Occipital lobe (tissue), 2 donors: Measurements from ENCODE around the gene CPM. TPM values are rescaled to one million over a fixed set of nuclear protein-coding genes. Genes with fewer than 3 reads are reported as not detected.

Experiments used
- DNase-seq: peaks from one replicate; lab custom pipeline; 2025; lab: John Stamatoyannopoulos, UW
- total RNA-seq: library from RNA; depleted of rRNA; stranded (reverse); fragments of >200 nt; gene quantifications from one replicate; pipeline ENCODE4 v1.2.3, GENCODE V29; 2014

Gene CPM
- total RNA-seq, 1 donor from 2014 or later: 1.7 TPM

GRCh38 chr12:68956466-68956865 is 23.5 kb upstream of the CPM start:
- no peak for DNase-seq

DNA sequence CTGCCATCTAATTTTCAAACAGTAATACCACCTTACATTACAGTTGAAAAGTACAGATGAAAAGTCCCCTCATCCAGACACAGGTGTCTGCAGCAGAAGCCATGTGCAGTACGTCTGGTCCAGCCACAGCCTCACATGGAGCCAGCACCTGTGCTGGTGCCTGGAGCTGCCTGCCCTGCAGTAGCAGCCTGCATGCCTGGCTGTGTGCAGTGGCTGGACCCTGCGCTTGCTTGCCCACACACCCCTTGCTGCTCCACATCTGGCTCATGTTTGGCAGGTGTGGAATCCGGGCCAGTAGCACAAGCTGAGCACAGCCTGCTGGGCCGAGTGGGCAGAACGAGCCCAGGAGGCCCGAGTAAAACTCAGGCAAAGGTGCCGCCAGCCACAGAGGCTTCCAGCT is 21.8 kb upstream of the CPM start:
- no peak for DNase-seq

GRCh38 chr12:68953536-68953935 is 20.6 kb upstream of the CPM start:
- DNase-seq: no peak

DNA sequence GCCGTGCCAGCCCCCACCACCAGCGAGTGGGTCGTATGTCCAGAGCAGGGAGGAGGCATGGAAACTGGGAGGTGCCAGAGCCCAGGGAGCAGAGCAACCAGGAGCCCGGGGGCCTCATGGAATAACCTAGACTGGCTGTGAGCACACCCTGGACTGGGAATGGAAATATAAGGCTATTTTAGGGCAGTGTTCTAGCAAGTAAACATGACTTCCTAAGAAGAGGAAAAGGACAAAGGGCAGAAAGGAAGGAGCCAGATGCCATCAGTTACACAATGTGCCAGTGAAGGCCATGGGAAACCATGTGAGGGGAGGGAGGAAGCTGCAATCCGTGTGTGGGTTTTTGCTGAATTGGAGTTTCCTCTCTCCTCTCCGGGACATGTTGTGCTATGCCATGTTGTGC is 18.7 kb upstream of the CPM start:
- DNase-seq: no peak

DNA sequence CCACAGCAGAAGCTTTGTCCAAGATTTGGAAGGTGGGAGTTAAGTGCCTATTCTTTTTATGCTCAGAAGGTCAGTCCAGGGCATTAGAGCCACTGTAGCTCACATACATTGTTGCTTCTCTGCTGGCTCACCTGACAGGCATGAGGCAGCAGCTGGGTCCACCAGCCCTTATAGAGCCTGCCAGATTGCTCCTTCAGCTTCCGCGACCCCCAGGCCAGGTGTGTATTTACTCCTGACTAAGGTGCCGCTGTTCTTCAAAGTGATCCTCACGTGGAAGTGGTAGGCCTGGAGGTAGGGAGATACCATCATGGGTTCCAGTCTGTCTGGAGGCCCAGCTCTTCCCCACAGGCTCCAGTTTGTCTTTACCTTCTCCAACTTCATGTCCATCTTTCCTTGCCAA is 17.5 kb upstream of the CPM start:
- DNase-seq: no peak

DNA sequence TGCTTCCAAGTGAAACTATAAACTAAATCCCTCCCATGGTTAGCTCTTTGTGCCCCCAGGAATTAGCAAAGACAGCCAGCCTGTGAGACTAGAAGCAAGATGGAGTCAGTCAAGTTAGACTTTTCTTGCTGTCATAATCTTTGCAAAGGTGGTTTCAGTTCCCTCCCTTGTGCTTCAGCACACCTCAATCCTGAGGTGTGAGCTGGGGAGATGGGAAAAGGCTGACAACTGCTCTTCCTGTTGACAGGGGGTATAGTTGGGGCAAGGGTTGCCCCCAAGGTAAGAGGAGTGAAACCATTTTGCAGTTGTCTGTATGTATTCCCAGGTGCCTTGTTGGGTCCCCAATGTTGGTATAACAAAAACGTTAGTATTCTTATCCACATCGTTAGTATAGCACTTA is 12.3 kb upstream of the CPM start:
- no peak for DNase-seq

DNA sequence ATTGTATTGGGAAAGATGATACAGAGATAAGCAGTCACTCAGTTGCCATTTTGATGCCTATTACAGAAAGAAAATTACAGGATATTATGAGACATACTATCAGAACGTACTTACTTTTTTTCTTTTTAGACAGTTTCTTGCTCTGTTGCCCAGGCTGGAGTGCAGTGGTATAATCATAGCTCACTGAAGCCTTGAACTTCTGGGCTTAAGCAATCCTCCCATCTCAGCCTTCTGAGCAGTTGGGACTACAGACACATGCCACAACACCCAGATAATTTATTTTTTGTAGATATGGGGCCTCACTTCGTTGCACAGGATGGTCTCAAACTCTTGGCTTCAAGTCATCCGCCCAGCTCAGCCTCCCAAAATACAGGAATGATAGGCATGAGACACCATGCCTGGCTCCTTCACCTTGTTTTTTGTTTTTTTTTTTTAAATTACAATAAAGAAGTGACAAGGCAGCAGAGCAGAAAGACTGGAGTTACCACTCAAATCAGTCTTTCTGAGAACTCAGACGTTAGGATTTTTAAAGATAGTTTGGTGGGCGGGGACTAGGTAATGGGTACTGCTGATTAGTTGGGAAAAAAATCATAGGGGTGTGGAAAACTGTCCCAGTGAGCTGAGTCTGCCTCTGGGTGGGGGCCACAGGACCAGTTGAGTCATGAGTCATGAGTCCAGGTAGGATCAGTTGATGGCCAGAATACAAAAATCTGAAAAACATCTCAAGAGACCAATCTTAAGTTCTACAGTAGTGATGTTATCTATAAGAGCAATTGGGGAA is 11.5 kb upstream of the CPM start:
- no peak for DNase-seq

DNA sequence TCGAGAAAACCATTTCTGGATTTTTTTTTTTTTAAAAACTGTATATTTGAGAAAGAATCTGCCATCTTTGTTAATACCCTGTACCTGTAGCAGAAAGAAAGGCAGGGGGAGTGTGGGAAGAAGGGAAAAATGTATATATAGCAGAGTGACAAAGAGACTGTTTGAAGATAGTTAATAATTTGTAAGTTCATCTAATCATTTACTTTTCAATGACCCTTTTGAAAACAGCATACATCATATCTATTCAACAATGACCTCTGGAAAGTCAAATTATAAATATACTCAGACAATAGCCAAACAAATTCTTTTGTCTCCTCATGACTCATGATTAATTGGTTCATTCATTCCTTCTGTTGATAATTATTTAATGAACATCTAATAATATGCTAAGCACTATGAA is 10.9 kb upstream of the CPM start:
- no peak for DNase-seq

- DNase-seq: no peak
Observed at GRCh38 chr12:68940731-68941130, 7.8 kb upstream of the CPM start.

- no peak for DNase-seq
Observed at GRCh38 chr12:68939505-68939904, 6.5 kb upstream of the CPM start.

GRCh38 chr12:68934392-68934791 is 1.4 kb upstream of the CPM start:
- no peak for DNase-seq

DNA sequence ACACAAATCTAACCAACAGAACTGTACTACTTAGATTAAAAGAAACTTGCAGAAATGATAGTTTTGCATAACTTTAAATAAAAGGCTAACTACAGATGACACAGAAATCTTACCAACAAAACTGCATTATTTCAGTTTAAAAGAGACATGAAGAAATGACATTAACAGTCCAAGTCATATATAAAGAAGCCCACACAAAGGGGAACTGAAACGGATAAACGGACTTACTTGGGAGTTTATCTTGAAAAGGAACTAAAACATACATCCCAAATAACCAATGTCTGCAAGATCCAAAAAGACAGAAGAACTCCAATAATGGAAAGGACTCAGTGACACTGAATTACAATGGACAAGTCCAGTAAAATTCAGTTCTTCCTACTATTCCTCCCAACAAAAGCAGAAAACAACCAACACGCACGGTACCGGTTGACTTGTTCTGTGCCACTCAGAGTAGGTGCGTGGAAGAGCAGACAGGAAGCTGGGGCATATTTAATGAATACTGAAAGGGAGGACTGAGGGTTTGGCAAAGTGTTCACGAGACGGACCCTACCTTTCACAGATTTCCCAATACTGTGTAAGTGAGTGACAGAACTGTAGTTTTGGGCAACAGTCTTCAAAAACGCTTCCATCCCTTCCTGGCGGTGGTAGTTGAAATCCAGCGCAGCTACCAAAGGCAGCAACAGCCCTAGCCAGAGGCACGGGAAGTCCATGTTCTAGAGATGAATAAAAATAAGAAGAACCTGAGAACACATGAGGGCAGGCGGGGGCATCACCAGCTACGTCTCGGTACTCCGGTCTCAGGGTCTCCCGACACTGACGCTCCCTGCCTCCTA is 627 bp downstream of the CPM start:
- DNase-seq: no peak

DNA sequence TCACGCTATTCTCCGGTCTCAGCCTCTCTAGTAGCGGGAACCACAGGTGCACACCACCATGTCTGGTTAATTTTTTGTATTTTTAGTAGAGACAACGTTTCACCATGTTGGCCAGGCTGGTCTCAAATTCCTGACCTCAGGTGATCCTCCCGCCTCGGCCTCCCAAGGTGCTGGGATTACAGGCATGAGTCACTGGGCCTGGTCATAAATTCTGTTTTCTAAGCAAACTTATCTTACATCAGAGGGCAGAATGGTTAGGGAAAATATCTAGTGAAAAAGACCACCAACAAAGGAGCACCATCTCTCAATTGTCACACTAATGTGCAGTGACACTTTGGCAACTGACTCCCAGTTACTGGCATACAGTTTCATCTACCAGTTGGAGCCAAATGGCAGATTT is 2.8 kb downstream of the CPM start:
- no peak for DNase-seq

- DNase-seq: no peak
Observed at GRCh38 chr12:68924546-68924945, 8.4 kb downstream of the CPM start.

- no peak for DNase-seq
Observed at GRCh38 chr12:68919581-68920239, 13.3 kb downstream of the CPM start.

GRCh38 chr12:68918960-68919359 is 14.0 kb downstream of the CPM start:
- DNase-seq: no peak

DNA sequence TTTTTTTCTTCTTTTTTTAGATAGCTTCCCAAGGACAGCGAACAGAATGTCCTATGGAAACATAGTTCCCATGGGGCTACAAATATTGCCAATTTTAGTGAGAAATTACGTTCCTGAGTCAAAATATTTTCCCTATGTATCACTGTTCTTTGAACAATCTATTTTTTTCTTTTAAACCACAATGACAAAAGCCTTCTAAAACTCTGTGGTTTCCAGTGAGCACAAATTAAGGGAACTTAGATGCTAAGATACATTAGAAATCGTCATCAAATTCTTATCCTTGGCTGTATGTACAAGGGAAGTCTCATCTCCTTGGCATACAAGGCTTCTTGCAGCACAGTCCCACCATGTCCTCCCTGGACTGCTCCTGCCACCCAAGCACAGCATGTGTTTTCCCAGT is 17.9 kb downstream of the CPM start:
- DNase-seq: no peak

DNA sequence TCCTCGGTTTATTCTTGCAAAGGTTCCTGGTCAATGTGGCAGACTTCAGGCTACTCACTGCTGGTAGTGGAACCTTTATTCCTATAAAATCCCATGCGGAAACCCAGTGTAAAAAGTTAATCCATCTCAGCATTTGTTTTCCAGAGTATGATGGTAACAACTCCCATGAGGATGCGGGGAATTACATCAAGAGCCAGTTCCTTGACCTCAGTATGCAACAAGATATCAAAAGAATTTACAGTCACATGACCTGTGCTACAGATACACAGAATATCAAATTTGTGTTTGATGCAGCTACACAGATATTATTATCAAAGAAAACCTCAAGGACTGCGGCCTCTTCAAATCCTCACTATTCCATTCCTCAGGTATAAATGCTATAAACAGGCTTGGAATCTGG is 19.3 kb downstream of the CPM start:
- no peak for DNase-seq

DNA sequence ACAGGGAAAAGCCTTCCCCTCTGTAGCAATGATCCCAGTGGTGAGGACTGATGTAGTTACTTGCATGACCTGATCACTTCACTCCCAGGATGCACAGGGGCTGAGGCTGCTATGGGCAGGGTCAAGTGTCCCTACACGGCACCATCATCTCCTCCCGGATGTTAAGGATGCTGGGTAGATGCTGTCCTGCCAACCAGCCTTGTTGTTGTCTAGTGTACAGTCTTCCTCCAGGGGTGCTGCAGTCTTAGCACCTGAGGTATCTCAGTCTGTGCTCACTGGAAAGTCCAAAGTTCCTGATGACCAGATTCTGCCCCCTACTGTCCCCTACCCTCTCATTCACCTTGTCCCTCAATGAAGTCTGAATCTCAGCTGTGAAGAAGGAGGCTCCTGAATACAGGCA is 20.1 kb downstream of the CPM start:
- DNase-seq: no peak

DNA sequence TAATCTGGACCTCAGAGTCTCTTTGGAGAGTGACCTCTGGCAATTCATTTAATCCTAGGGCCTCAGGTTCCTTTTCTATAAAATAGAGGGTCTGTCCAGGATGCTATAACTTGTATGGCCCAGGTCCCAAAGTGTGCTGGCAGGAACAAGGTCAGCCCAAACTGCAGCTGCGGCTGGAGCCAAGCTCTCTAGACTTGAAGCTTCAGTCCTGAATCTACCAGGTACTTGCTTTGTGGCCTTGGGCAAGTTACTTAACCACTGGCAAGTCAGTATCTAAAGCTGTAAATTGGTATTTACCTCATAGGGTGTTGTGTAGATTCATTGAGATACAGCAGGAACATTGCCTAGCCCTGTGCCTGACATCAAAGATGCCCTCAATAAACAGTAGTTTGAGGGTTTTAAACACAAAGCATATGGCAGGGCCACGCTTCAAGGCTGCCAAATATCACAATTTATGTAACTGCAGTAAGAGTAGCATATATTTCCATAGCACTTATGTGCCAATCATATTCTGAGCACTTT is 21.7 kb downstream of the CPM start:
- no peak for DNase-seq

- DNase-seq: no peak
Observed at GRCh38 chr12:68910128-68910527, 22.8 kb downstream of the CPM start.

GRCh38 chr12:68908076-68908475 is 24.9 kb downstream of the CPM start:
- DNase-seq: no peak
